Large intestine (tissue), 3 donors: Measurements from ENCODE around the gene DOC2A. TPM values are rescaled to one million over a fixed set of nuclear protein-coding genes. Genes with fewer than 3 reads are reported as not detected.

Experiments used
- DNase-seq, 2 donors: peaks; one replicate each; pipeline versions ENCODE4 v3.0.0 to v3.0.0-alpha.2; 2013
- H3K27ac ChIP-seq: one replicate; pipeline ENCODE4 v1.5.1; 2013; ENCODE audit warnings: low read length
- H3K27me3 ChIP-seq: 2 replicates; pipeline ENCODE4 v1.6.1; 2013; ENCODE audit warnings: low read length; ENCODE audit not compliant: control insufficient read depth, insufficient read depth
- H3K36me3 ChIP-seq: 2 replicates; pipeline ENCODE4 v1.6.1; 2013; ENCODE audit warnings: low read length; ENCODE audit not compliant: control insufficient read depth, insufficient read depth
- H3K4me1 ChIP-seq: one replicate; pipeline ENCODE4 v1.6.1; 2013; ENCODE audit warnings: low read length; ENCODE audit not compliant: control insufficient read depth, insufficient read depth
- H3K4me3 ChIP-seq: one replicate; pipeline ENCODE4 v1.5.1; 2013; ENCODE audit warnings: low read length
- H3K9me3 ChIP-seq: one replicate; pipeline ENCODE4 v1.6.1; 2013; ENCODE audit warnings: mild to moderate bottlenecking, low read depth, low read length, moderate library complexity; ENCODE audit not compliant: control insufficient read depth
- WGBS: methylation state at CpG from one replicate; pipeline ENCODE4 v1.1.5; 2013; ENCODE audit warnings: low lambda C conversion rate; ENCODE audit not compliant: insufficient coverage; 5-methylcytosine and 5-hydroxymethylcytosine counted together
- polyA plus RNA-seq: library from polyadenylated mRNA; unstranded; fragments of 120-200 nt; gene quantifications from one replicate; pipeline ENCODE4 v1.2.1, GENCODE V29; 2013

DOC2A gene
- polyA plus RNA-seq, 1 donor = 4.2 TPM

- Histone ChIP-seq H3K27me3 (no peaks in the 10 kb centered on the region), H3K36me3 (peaks cover 93% of the 10 kb centered on the region), H3K9me3 (no peaks in the 10 kb centered on the region), H3K4me3 (no peak overlapping the region), H3K4me1 (peaks cover 7% of the 10 kb centered on the region), H3K27ac (no peak overlapping the region)
- DNase-seq = no peak
- 94% methylated on average over 3 of the region's 17 CpGs for WGBS
Measured at GRCh38 chr16:29988346-29989075, 22.3 kb downstream of the DOC2A start.

GRCh38 chr16:29987371-29988085 is 23.3 kb downstream of the DOC2A start:
- Histone ChIP-seq H3K36me3 (peaks cover 93% of the 10 kb centered on the region), H3K27ac (no peak overlapping the region), H3K4me1 (peaks cover 7% of the 10 kb centered on the region), H3K4me3 (no peak overlapping the region), H3K9me3 (no peaks in the 10 kb centered on the region), H3K27me3 (no peaks in the 10 kb centered on the region)
- no CpG with 5 or more reads among the region's 35 CpGs for WGBS
- DNase-seq = no peak

- Histone ChIP-seq H3K27me3 (no peaks in the 10 kb centered on the region), H3K4me1 (peaks cover 7% of the 10 kb centered on the region), H3K4me3 (no peak overlapping the region), H3K27ac (no peak overlapping the region), H3K36me3 (peaks cover 94% of the 10 kb centered on the region), H3K9me3 (no peaks in the 10 kb centered on the region)
- no CpG with 5 or more reads among the region's 5 CpGs for WGBS
- no peak for DNase-seq
Measured at GRCh38 chr16:29986931-29987330, 23.9 kb downstream of the DOC2A start.

- DNase-seq = no peak
- Histone ChIP-seq H3K36me3 (peaks cover 95% of the 10 kb centered on the region), H3K9me3 (no peaks in the 10 kb centered on the region), H3K27me3 (no peaks in the 10 kb centered on the region), H3K4me3 (no peak overlapping the region), H3K4me1 (peaks cover 7% of the 10 kb centered on the region), H3K27ac (no peak overlapping the region)
- no CpG with 5 or more reads among the region's 20 CpGs for WGBS
Measured at GRCh38 chr16:29986231-29986630, 24.6 kb downstream of the DOC2A start.

- no CpG with 5 or more reads among the region's 28 CpGs for WGBS
- no peak for DNase-seq
- no peak overlapping the region for H3K27ac ChIP-seq
- peaks cover 94% of the 10 kb centered on the region for H3K36me3 ChIP-seq
- H3K27me3 ChIP-seq = no peaks in the 10 kb centered on the region
- no peak overlapping the region for H3K4me3 ChIP-seq
- no peaks in the 10 kb centered on the region for H3K9me3 ChIP-seq
- H3K4me1 ChIP-seq = peaks cover 7% of the 10 kb centered on the region
Measured at GRCh38 chr16:29985271-29985811, 25.5 kb downstream of the DOC2A start.

- DNase-seq = no peak
- peaks cover 97% of the 10 kb centered on the region for H3K36me3 ChIP-seq
- peaks cover 4% of the 10 kb centered on the region for H3K4me1 ChIP-seq
- no peak overlapping the region for H3K27ac ChIP-seq
- no peaks in the 10 kb centered on the region for H3K27me3 ChIP-seq
- WGBS = no CpG with 5 or more reads among the region's 5 CpGs
- H3K9me3 ChIP-seq = no peaks in the 10 kb centered on the region
- no peak overlapping the region for H3K4me3 ChIP-seq
Measured at GRCh38 chr16:29984764-29985147, 26.1 kb downstream of the DOC2A start.

- Histone ChIP-seq H3K4me1 (no peaks in the 10 kb centered on the region), H3K36me3 (peaks cover 97% of the 10 kb centered on the region), H3K27me3 (no peaks in the 10 kb centered on the region), H3K4me3 (no peak overlapping the region), H3K9me3 (no peaks in the 10 kb centered on the region), H3K27ac (no peak overlapping the region)
- WGBS = 89% methylated on average over 2 of the region's 6 CpGs
- DNase-seq = no peak
Measured at GRCh38 chr16:29984137-29984763, 26.6 kb downstream of the DOC2A start.

- Histone ChIP-seq H3K9me3 (no peaks in the 10 kb centered on the region), H3K27me3 (no peaks in the 10 kb centered on the region), H3K36me3 (peaks cover 98% of the 10 kb centered on the region), H3K4me1 (no peaks in the 10 kb centered on the region), H3K27ac (no peak overlapping the region), H3K4me3 (no peak overlapping the region)
- no peak for DNase-seq
- WGBS = no CpG with 5 or more reads among the region's 12 CpGs
Measured at GRCh38 chr16:29983420-29984136, 27.2 kb downstream of the DOC2A start.

- Histone ChIP-seq H3K36me3 (peaks cover 98% of the 10 kb centered on the region), H3K9me3 (no peaks in the 10 kb centered on the region), H3K4me3 (no peak overlapping the region), H3K27ac (no peak overlapping the region), H3K27me3 (no peaks in the 10 kb centered on the region), H3K4me1 (no peaks in the 10 kb centered on the region)
- no peak for DNase-seq
- no CpG with 5 or more reads among the region's 24 CpGs for WGBS
Measured at GRCh38 chr16:29982560-29983419, 28.0 kb downstream of the DOC2A start.
